RWPE2 (cell line): Measurements from ENCODE around the gene USP7.
"Not testable (repeated sequence)": the region's sequence is repeated elsewhere in the genome, so short reads cannot be mapped to it uniquely, and the experiment has no call there.

Experiments used
- ATAC-seq: fragments of 200-7000 bp; cut with Tn5 transposase; 3 replicates; pipeline ENCODE4 v1.9.1; 2021; ENCODE audit warnings: low read depth
- DNase-seq: peaks from one replicate; pipeline ENCODE4 v3.0.0-alpha.2; 2020; ENCODE audit warnings: low spot score
- H3K27ac ChIP-seq: fragments of 450-650 bp; 2 replicates; pipeline ENCODE4 v1.5.1; 2017; ENCODE audit warnings: mild to moderate bottlenecking; ENCODE audit not compliant: poor library complexity, severe bottlenecking
- H3K27me3 ChIP-seq: fragments of 250-450 bp; sonication (Bioruptor Pico); 2 replicates; pipeline ENCODE4 v1.5.1; 2021; ENCODE audit warnings: mild to moderate bottlenecking, moderate library complexity; ENCODE audit not compliant: insufficient read depth, poor library complexity, severe bottlenecking
- H3K36me3 ChIP-seq: fragments of 250-450 bp; sonication (Bioruptor Pico); 2 replicates; pipeline ENCODE4 v1.5.1; 2020; ENCODE audit warnings: low read depth, mild to moderate bottlenecking, moderate library complexity
- H3K4me1 ChIP-seq: fragments of 250-450 bp; sonication (Bioruptor Pico); 2 replicates; pipeline ENCODE4 v1.5.1; 2021; ENCODE audit warnings: mild to moderate bottlenecking, moderate library complexity; ENCODE audit not compliant: insufficient read depth, poor library complexity, severe bottlenecking
- H3K4me3 ChIP-seq: fragments of 250-450 bp; sonication (Bioruptor Pico); 2 replicates; pipeline ENCODE4 v1.5.1; 2021; ENCODE audit warnings: mild to moderate bottlenecking, moderate library complexity; ENCODE audit not compliant: severe bottlenecking
- H3K9me3 ChIP-seq: fragments of 250-450 bp; sonication (Bioruptor Pico); 2 replicates; pipeline ENCODE4 v1.5.1; 2021; ENCODE audit warnings: mild to moderate bottlenecking, moderate library complexity; ENCODE audit not compliant: severe bottlenecking
- CTCF ChIP-seq: fragments of 450-650 bp; IDR thresholded peaks from one replicate; pipeline ENCODE4 v1.5.1; 2017; ENCODE audit warnings: mild to moderate bottlenecking, moderate library complexity; ENCODE audit not compliant: poor library complexity, severe bottlenecking

The USP7 gene

GRCh38 chr16:8919089-8919933, 44.4 kb downstream of the USP7 start:
- Histone ChIP-seq H3K36me3 (peaks cover 100% of the 10 kb centered on the region), H3K9me3 (no peaks in the 10 kb centered on the region), H3K27ac (no peak overlapping the region), H3K27me3 (no peaks in the 10 kb centered on the region), H3K4me3 (no peak overlapping the region), H3K4me1 (no peaks in the 10 kb centered on the region)
- ATAC-seq: no peak
- no peak for DNase-seq
- TF ChIP-seq CTCF: no peak

DNA sequence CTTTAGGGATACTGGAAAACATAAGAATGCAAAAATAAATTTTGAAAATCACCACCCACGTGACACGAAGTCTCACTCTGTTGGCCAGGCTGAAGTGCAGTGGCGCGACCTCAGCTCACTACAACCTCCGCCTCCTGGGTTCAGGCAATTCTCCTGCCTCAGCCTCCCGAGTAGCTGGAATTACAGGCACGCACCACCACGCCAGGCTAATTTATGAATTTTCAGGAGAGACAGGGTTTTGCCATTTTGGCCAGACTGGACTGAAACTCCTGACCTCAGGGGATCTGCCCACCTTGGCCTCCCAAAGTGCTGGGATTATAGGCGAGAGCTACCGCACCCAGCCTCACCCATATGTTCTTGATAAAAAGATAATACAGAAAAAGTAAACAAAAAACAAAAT, 46.4 kb downstream of the USP7 start:
- not testable (repeated sequence) for H3K9me3 ChIP-seq, ATAC-seq, H3K4me3 ChIP-seq, H3K4me1 ChIP-seq, DNase-seq, H3K27me3 ChIP-seq, H3K27ac ChIP-seq
- peaks cover 98% of the 10 kb centered on the region for H3K36me3 ChIP-seq

DNA sequence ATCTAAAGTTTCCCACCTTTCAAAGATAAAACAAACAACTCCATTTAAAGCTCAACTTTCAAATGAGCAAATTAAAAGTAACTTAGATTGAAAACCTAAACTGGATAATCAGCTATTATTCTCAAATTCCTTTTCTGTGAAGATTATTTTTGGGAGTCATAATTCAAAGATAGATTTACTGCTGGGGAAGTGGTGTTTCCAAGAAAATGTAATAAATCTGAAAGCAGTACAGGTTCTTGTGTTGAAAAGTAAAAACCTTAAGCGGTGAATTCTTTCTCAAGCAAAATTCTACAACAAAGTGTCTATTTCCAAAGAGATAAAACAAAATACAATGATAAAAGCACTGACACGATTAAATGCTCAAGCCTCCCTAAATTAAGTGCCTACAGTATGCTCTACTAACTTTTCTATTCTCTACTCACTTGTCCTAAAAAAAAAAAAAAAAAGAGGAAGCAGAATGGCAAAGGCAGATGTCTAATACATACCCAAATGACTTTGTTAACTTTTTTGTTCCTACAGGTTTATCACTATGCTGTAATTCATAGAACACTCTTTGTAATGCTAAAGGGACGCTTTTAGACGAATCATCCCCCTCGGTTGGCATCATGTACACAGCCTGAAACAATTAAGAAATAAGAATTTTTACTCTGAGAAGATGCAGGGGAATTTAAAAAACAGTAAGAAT, 47.0 kb downstream of the USP7 start:
- Histone ChIP-seq H3K36me3 (peaks cover 97% of the 10 kb centered on the region), H3K4me1 (no peaks in the 10 kb centered on the region), H3K27ac (no peak overlapping the region), H3K4me3 (no peak overlapping the region), H3K9me3 (no peaks in the 10 kb centered on the region), H3K27me3 (no peaks in the 10 kb centered on the region)
- DNase-seq (no peak), ATAC-seq (no peak)
- TF ChIP-seq CTCF: no peak

DNA sequence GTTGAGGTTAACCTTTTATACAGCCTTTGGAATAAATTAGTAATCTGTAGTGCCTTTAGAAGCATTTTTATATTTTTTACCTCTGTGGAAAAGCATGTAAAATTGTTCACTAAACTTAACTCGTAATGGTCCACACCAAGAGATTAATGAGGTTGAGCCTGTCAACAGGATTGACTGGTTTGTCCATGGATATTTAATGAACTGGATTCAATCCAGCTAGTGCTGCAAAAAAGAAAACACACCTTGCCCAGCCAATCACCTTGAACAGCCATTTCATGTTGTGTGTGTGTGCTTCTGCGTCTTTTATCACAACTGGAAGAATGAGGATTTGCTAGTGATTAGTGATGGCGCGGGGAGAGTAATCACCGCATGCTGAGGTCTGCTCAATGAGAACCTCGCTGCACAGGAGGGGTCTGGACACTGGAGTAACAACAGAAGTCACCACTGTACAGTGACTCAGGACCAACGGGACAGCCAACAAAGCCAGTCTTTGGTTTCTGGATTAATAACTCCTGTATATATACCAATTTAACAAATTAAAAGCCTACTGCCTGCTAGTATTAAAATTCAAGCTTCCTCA, 47.9 kb downstream of the USP7 start:
- H3K4me3 ChIP-seq: no peak overlapping the region
- TF ChIP-seq CTCF: no peak
- peaks cover 97% of the 10 kb centered on the region for H3K36me3 ChIP-seq

DNA sequence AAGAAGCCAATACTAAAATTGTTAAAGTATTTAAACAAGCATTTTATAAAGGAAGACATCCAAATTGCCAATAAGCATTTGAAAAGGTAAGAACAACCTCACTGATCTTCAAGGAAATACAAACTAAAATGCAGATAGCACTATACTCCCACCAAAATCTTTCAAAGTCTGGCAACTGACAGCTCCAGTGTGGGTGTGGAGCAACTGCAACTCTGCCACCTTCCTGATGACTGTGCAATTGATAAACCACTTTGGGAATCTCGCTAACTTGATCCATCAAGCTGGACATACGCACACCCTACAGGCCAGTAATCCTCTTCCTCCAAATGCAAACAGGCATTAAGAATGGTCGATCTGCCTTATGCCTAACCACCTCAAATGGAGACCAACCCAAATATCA, 49.6 kb downstream of the USP7 start:
- no peaks in the 10 kb centered on the region for H3K27me3 ChIP-seq
- H3K9me3 ChIP-seq: no peaks in the 10 kb centered on the region
- H3K27ac ChIP-seq: no peak overlapping the region
- no peak overlapping the region for H3K4me3 ChIP-seq
- no peak for DNase-seq
- no peak for TF ChIP-seq CTCF
- H3K4me1 ChIP-seq: no peaks in the 10 kb centered on the region
- ATAC-seq: no peak
- peaks cover 95% of the 10 kb centered on the region for H3K36me3 ChIP-seq

More for the DNA sequence above, 47.9 kb downstream of the USP7 start:
- Histone ChIP-seq H3K27ac (no peak overlapping the region), H3K4me1 (no peaks in the 10 kb centered on the region), H3K27me3 (no peaks in the 10 kb centered on the region), H3K9me3 (no peaks in the 10 kb centered on the region)
- no peak for ATAC-seq
- no peak for DNase-seq
